ENCODE data around the gene MLLT10.

Gene MLLT10

DNA sequence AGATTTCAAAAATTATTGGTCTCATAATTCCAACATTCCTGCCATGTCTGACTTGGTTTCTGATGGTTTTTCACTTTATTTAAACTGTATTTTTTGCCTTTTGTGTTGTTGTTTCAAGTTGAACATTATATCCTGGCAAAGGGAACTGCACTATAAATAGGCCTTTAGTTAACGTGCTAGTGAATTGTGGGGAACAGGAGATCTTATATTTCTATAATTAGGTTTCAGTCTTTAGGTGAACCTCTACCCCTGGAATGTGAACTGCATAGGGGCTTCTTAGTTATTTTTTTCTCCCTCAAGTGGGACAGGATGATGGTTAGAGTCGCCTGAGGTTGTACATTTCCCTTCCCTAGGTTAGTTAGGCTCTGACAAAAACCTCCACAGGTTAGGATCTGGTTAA, 128.6 kb downstream of the MLLT10 start:
- peaks cover 82% of the 10 kb centered on the region for H3K79me2 ChIP-seq (ENCODE audit: insufficient read depth, low read length)

DNA sequence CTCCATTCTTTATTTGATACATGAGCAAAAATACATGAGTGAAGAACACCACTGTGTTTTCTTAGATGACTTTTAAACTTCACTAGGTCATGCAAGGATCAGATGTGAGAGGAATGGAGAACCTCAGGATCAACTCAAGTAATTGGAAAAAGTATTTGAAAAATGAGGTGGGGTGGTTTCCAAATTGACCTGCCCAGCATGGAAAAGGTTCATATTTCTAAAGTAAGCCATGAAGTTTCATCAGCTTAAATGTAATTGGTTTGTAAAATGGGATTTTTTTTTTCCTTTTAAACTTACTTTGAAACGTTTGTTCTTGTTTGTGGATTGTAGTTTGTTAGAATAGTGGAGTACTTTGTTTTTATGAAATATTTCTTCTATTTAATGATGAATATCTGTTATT, 134.8 kb downstream of the MLLT10 start:
- Histone ChIP-seq H3K4me2 (ENCODE audit: insufficient read depth, low read length) (no peak overlapping the region), H3K4me3 (ENCODE audit: low read depth in 1 of 2, low read length in 2 of 2) (no peak overlapping the region), H3K9ac (ENCODE audit: low read depth, low read length) (no peak overlapping the region), H3K36me3 (ENCODE audit: insufficient read depth, low read length) (peaks cover 28% of the 10 kb centered on the region), H4K20me1 (ENCODE audit: insufficient read depth, low read length) (peaks cover 10% of the 10 kb centered on the region; the same call in 1 of the 2 replicates), H3K9me3 (ENCODE audit: insufficient read depth, low read length, severe bottlenecking) (no peaks in the 10 kb centered on the region), H3K27ac (ENCODE audit: low read length) (no peak overlapping the region), H3K79me2 (ENCODE audit: insufficient read depth, low read length) (peaks cover 56% of the 10 kb centered on the region), H3K4me1 (ENCODE audit: insufficient read depth, low read length) (no peaks in the 10 kb centered on the region), H2AFZ (ENCODE audit: low read depth, low read length) (no peak overlapping the region), H3K27me3 (ENCODE audit: insufficient read depth, low read length, poor library complexity) (no peaks in the 10 kb centered on the region)
- DNase-seq (no peak), ATAC-seq (ENCODE audit: insufficient read depth, low read depth) (no peak)
- TF ChIP-seq, protein P1, sequence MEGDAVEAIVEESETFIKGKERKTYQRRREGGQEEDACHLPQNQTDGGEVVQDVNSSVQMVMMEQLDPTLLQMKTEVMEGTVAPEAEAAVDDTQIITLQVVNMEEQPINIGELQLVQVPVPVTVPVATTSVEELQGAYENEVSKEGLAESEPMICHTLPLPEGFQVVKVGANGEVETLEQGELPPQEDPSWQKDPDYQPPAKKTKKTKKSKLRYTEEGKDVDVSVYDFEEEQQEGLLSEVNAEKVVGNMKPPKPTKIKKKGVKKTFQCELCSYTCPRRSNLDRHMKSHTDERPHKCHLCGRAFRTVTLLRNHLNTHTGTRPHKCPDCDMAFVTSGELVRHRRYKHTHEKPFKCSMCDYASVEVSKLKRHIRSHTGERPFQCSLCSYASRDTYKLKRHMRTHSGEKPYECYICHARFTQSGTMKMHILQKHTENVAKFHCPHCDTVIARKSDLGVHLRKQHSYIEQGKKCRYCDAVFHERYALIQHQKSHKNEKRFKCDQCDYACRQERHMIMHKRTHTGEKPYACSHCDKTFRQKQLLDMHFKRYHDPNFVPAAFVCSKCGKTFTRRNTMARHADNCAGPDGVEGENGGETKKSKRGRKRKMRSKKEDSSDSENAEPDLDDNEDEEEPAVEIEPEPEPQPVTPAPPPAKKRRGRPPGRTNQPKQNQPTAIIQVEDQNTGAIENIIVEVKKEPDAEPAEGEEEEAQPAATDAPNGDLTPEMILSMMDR (IDR thresholded peaks at IDR 0.05; ENCODE audit: borderline replicate concordance, extremely low read depth, low read length, poor library complexity, severe bottlenecking): no peak
- TF ChIP-seq EZH2 (IDR thresholded peaks at IDR 0.05; ENCODE audit: borderline replicate concordance, low read depth, low read length, severe bottlenecking): no peak

More for the DNA sequence above, 128.6 kb downstream of the MLLT10 start:
- Histone ChIP-seq H3K4me2 (ENCODE audit: insufficient read depth, low read length) (no peak overlapping the region), H3K9me3 (ENCODE audit: insufficient read depth, low read length, severe bottlenecking) (no peaks in the 10 kb centered on the region), H3K4me1 (ENCODE audit: insufficient read depth, low read length) (no peaks in the 10 kb centered on the region), H2AFZ (ENCODE audit: low read depth, low read length) (no peak overlapping the region), H3K4me3 (ENCODE audit: low read depth in 1 of 2, low read length in 2 of 2) (no peak overlapping the region), H4K20me1 (ENCODE audit: insufficient read depth, low read length) (peaks cover 6% of the 10 kb centered on the region; the same call in 1 of the 2 replicates), H3K36me3 (ENCODE audit: insufficient read depth, low read length) (peaks cover 10% of the 10 kb centered on the region; the same call in 1 of the 2 replicates), H3K27me3 (ENCODE audit: insufficient read depth, low read length, poor library complexity) (no peaks in the 10 kb centered on the region), H3K27ac (ENCODE audit: low read length) (no peak overlapping the region), H3K9ac (ENCODE audit: low read depth, low read length) (no peak overlapping the region)
- DNase-seq (no peak), ATAC-seq (ENCODE audit: insufficient read depth, low read depth) (no peak)
- no peak for TF ChIP-seq EZH2 (IDR thresholded peaks at IDR 0.05; ENCODE audit: borderline replicate concordance, low read depth, low read length, severe bottlenecking)
- TF ChIP-seq, protein P1 (IDR thresholded peaks at IDR 0.05; ENCODE audit: borderline replicate concordance, extremely low read depth, low read length, poor library complexity, severe bottlenecking): no peak

DNA sequence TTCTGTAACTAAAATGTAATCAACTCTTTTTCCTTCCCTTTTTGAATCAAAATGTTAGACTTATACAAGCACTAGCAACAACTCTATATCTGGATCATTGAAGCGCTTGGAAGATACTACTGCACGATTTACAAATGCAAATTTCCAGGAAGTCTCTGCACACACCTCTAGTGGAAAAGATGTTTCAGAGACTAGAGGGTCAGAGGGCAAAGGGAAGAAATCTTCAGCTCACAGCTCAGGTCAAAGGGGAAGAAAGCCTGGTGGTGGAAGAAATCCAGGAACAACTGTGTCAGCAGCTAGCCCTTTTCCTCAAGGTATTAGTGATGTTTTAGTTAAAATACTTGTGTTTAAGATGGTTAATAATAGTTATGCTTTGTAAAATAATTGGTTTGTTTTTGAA, 136.4 kb downstream of the MLLT10 start:
- Histone ChIP-seq H4K20me1 (ENCODE audit: insufficient read depth, low read length) (peaks cover 10% of the 10 kb centered on the region; the same call in 1 of the 2 replicates), H3K4me3 (ENCODE audit: low read depth in 1 of 2, low read length in 2 of 2) (no peak overlapping the region), H3K36me3 (ENCODE audit: insufficient read depth, low read length) (peaks cover 37% of the 10 kb centered on the region), H3K4me1 (ENCODE audit: insufficient read depth, low read length) (no peaks in the 10 kb centered on the region), H3K79me2 (ENCODE audit: insufficient read depth, low read length) (peaks cover 47% of the 10 kb centered on the region), H3K27ac (ENCODE audit: low read length) (no peak overlapping the region), H2AFZ (ENCODE audit: low read depth, low read length) (no peak overlapping the region), H3K4me2 (ENCODE audit: insufficient read depth, low read length) (no peak overlapping the region), H3K9ac (ENCODE audit: low read depth, low read length) (no peak overlapping the region), H3K9me3 (ENCODE audit: insufficient read depth, low read length, severe bottlenecking) (no peaks in the 10 kb centered on the region), H3K27me3 (ENCODE audit: insufficient read depth, low read length, poor library complexity) (no peaks in the 10 kb centered on the region)
- TF ChIP-seq, protein P1 (IDR thresholded peaks at IDR 0.05; ENCODE audit: borderline replicate concordance, extremely low read depth, low read length, poor library complexity, severe bottlenecking): no peak
- TF ChIP-seq EZH2 (IDR thresholded peaks at IDR 0.05; ENCODE audit: borderline replicate concordance, low read depth, low read length, severe bottlenecking): no peak
- no peak for ATAC-seq (ENCODE audit: insufficient read depth, low read depth)
- no peak for DNase-seq

DNA sequence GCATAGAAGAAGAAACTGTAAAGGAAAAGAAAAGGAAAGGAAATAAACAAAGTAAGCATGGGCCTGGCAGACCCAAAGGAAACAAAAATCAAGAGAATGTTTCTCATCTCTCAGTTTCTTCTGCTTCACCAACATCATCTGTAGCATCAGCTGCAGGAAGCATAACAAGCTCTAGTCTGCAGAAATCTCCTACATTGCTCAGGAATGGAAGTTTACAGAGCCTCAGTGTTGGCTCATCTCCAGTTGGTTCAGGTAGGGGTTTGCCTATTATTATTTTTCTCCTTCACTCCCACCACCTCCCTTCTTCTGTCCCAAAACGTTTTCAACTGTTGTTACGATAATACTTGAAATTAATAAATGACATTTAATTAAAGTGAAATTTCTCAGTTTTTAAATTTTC, 139.6 kb downstream of the MLLT10 start:
- H3K9ac ChIP-seq (ENCODE audit: low read depth, low read length): no peak overlapping the region
- H2AFZ ChIP-seq (ENCODE audit: low read depth, low read length): no peak overlapping the region
- H3K9me3 ChIP-seq (ENCODE audit: insufficient read depth, low read length, severe bottlenecking): no peaks in the 10 kb centered on the region
- no peak for ATAC-seq (ENCODE audit: insufficient read depth, low read depth)
- DNase-seq: no peak
- peaks cover 38% of the 10 kb centered on the region for H3K36me3 ChIP-seq (ENCODE audit: insufficient read depth, low read length)
- TF ChIP-seq, protein P1 (IDR thresholded peaks at IDR 0.05; ENCODE audit: borderline replicate concordance, extremely low read depth, low read length, poor library complexity, severe bottlenecking): no peak
- TF ChIP-seq EZH2 (IDR thresholded peaks at IDR 0.05; ENCODE audit: borderline replicate concordance, low read depth, low read length, severe bottlenecking): no peak
- H3K27ac ChIP-seq (ENCODE audit: low read length): no peak overlapping the region
- H3K27me3 ChIP-seq (ENCODE audit: insufficient read depth, low read length, poor library complexity): no peaks in the 10 kb centered on the region
- H3K4me3 ChIP-seq (ENCODE audit: low read depth in 1 of 2, low read length in 2 of 2): no peak overlapping the region
- H3K4me2 ChIP-seq (ENCODE audit: insufficient read depth, low read length): no peak overlapping the region
- H3K79me2 ChIP-seq (ENCODE audit: insufficient read depth, low read length): peaks cover 20% of the 10 kb centered on the region
- H4K20me1 ChIP-seq (ENCODE audit: insufficient read depth, low read length): peaks cover 10% of the 10 kb centered on the region; the same call in 1 of the 2 replicates
- no peaks in the 10 kb centered on the region for H3K4me1 ChIP-seq (ENCODE audit: insufficient read depth, low read length)

All from DND-41 (cell line).